ENCODE results near the gene FER. TPM values are rescaled to one million over a fixed set of nuclear protein-coding genes. Genes with fewer than 3 reads are reported as not detected.
A peak's percentile ranks its signal among the peaks of the same experiment; 100 is the strongest.

The FER gene
- total and polyA plus RNA-seq, 9 of the 15 experiments (the other 6 are each of a cell fraction or from before 2014, with no cell fraction given): 6.7 to 18.2 (median 8.9) TPM

GRCh38 chr5:109145139-109145538, 397.4 kb downstream of the FER start (continued):
- no peak for TF ChIP-seq SMARCA4 (IDR thresholded peaks at IDR 0.05)
- no peak for TF ChIP-seq IRF9 (tag; IDR thresholded peaks at IDR 0.05)
- TF ChIP-seq HDAC8 (tag; IDR thresholded peaks at IDR 0.05): no peak
- peak; percentile 29; the same call in 1 of the 2 replicates for TF ChIP-seq MAFF (IDR thresholded peaks at IDR 0.05; ENCODE audit: low read length)
- no peak for TF ChIP-seq PBX2 (CRISPR knock-in tag; IDR thresholded peaks at IDR 0.05; ENCODE audit: low read depth)
- TF ChIP-seq PBX2 (tag; conservative IDR thresholded peaks at IDR 0.05; ENCODE audit: low read depth): no peak
- TF ChIP-seq ZNF277 (CRISPR knock-in tag; IDR thresholded peaks at IDR 0.05; ENCODE audit: borderline replicate concordance): no peak
- TF ChIP-seq CBX2 (IDR thresholded peaks at IDR 0.05; ENCODE audit: insufficient read depth, low read length, poor library complexity, severe bottlenecking): no peak
- no peak for TF ChIP-seq SP2 (IDR thresholded peaks at IDR 0.05; ENCODE audit: extremely low read depth, low read depth, low read length, poor library complexity, severe bottlenecking)
- no peak for TF ChIP-seq ZNF57 (CRISPR knock-in tag; IDR thresholded peaks at IDR 0.05)
- TF ChIP-seq KDM5B (IDR thresholded peaks at IDR 0.05; ENCODE audit: insufficient replicate concordance, low read depth, low read length): no peak
- TF ChIP-seq MXD1 (CRISPR knock-in tag; IDR thresholded peaks at IDR 0.05; ENCODE audit: borderline replicate concordance, poor library complexity, severe bottlenecking): no peak
- peak; percentile 77 for TF ChIP-seq MAFG (tag; conservative IDR thresholded peaks at IDR 0.05)
- TF ChIP-seq MAFK (IDR thresholded peaks at IDR 0.05; ENCODE audit: low read length): peak; percentile 38; the same call in 1 of the 2 replicates
- TF ChIP-seq ZNF263 (CRISPR knock-in tag; IDR thresholded peaks at IDR 0.05; ENCODE audit: borderline replicate concordance): no peak
- no peak for TF ChIP-seq NR1H2 (CRISPR knock-in tag; IDR thresholded peaks at IDR 0.05)
- TF ChIP-seq GTF2A2 (tag; IDR thresholded peaks at IDR 0.05): no peak
- TF ChIP-seq CLOCK (CRISPR knock-in tag; IDR thresholded peaks at IDR 0.05; ENCODE audit: borderline replicate concordance): no peak
- TF ChIP-seq ZNF121 (CRISPR knock-in tag; conservative IDR thresholded peaks at IDR 0.05): no peak
- no peak for TF ChIP-seq SUPT5H (IDR thresholded peaks at IDR 0.05)
